ENCODE data around the gene CLDN24. TPM values are rescaled to one million over a fixed set of nuclear protein-coding genes. Genes with fewer than 3 reads are reported as not detected.
A peak's percentile ranks its signal among the peaks of the same experiment; 100 is the strongest.

The CLDN24 gene
- total RNA-seq, 1 donor from 2014 or later: not detected

GRCh38 chr4:183321516-183321915, 710 bp downstream of the CLDN24 start:
- Mint-ChIP-seq H3K27me3 (peaks cover 4% of the 10 kb centered on the region), H3K4me1 (peaks cover 7% of the 10 kb centered on the region), H3K9me3 (no peaks in the 10 kb centered on the region), H3K36me3 (ENCODE audit: low read depth) (no peaks in the 10 kb centered on the region), H3K27ac (no peak overlapping the region), H3K4me3 (no peak overlapping the region)
- intact Hi-C loops (cut with micrococcal nuclease): no loop called here
- DNase-seq: no peak

GRCh38 chr4:183321079-183321478, 1.1 kb downstream of the CLDN24 start:
- no peaks in the 10 kb centered on the region for H3K36me3 Mint-ChIP-seq (ENCODE audit: low read depth)
- H3K9me3 Mint-ChIP-seq: no peaks in the 10 kb centered on the region
- H3K27me3 Mint-ChIP-seq: peaks cover 7% of the 10 kb centered on the region
- no peak overlapping the region for H3K4me3 Mint-ChIP-seq
- peaks cover 7% of the 10 kb centered on the region for H3K4me1 Mint-ChIP-seq
- H3K27ac Mint-ChIP-seq: no peak overlapping the region
- no peak for DNase-seq
- intact Hi-C loops (cut with micrococcal nuclease): no loop called here

- H3K9me3 Mint-ChIP-seq: no peaks in the 10 kb centered on the region
- H3K27ac Mint-ChIP-seq: no peak within 1 kb of the TSS
- peaks cover 7% of the 10 kb centered on the region for H3K4me1 Mint-ChIP-seq
- no peak for DNase-seq
- H3K27me3 Mint-ChIP-seq: peaks cover 7% of the 10 kb centered on the region
- intact Hi-C loops (cut with micrococcal nuclease): no loop called here
- H3K4me3 Mint-ChIP-seq: no peak within 1 kb of the TSS
- H3K36me3 Mint-ChIP-seq (ENCODE audit: low read depth): no peaks in the 10 kb centered on the region
Observed at GRCh38 chr4:183320211-183321059, 1.8 kb downstream of the CLDN24 start, which contains the start of gene CLDN22. CLDN22 (minus strand) TSS chr4:183320276; CDS start chr4:183320218, 58 bp downstream.

GRCh38 chr4:183318656-183319055, 3.6 kb downstream of the CLDN24 start:
- Mint-ChIP-seq H3K36me3 (ENCODE audit: low read depth) (no peaks in the 10 kb centered on the region), H3K4me1 (peaks cover 7% of the 10 kb centered on the region), H3K4me3 (no peak overlapping the region), H3K27ac (no peak overlapping the region), H3K27me3 (peaks cover 9% of the 10 kb centered on the region), H3K9me3 (no peaks in the 10 kb centered on the region)
- no peak for DNase-seq
- intact Hi-C loops (cut with micrococcal nuclease): no loop called here

- intact Hi-C loops (cut with micrococcal nuclease): no loop called here
- H3K4me1 Mint-ChIP-seq: no peaks in the 10 kb centered on the region
- DNase-seq: peak; percentile 37
- no peaks in the 10 kb centered on the region for H3K9me3 Mint-ChIP-seq
- peaks cover 9% of the 10 kb centered on the region for H3K27me3 Mint-ChIP-seq
- no peak overlapping the region for H3K4me3 Mint-ChIP-seq
- H3K36me3 Mint-ChIP-seq (ENCODE audit: low read depth): no peaks in the 10 kb centered on the region
- no peak overlapping the region for H3K27ac Mint-ChIP-seq
Observed at GRCh38 chr4:183314806-183315205, 7.4 kb downstream of the CLDN24 start.

GRCh38 chr4:183314336-183314735, 7.9 kb downstream of the CLDN24 start:
- Mint-ChIP-seq H3K27ac (no peak overlapping the region), H3K9me3 (no peaks in the 10 kb centered on the region), H3K27me3 (peaks cover 9% of the 10 kb centered on the region), H3K4me3 (no peak overlapping the region), H3K4me1 (no peaks in the 10 kb centered on the region), H3K36me3 (ENCODE audit: low read depth) (no peaks in the 10 kb centered on the region)
- peak; percentile 29 for DNase-seq
- intact Hi-C loops (cut with micrococcal nuclease): no loop called here

- intact Hi-C loops (cut with micrococcal nuclease): no loop called here
- peak; percentile 44 for DNase-seq
- Mint-ChIP-seq H3K4me3 (no peak overlapping the region), H3K27me3 (peaks cover 5% of the 10 kb centered on the region), H3K27ac (no peak overlapping the region), H3K9me3 (no peaks in the 10 kb centered on the region), H3K36me3 (ENCODE audit: low read depth) (no peaks in the 10 kb centered on the region), H3K4me1 (no peaks in the 10 kb centered on the region)
Observed at GRCh38 chr4:183312841-183313240, 9.4 kb downstream of the CLDN24 start.

- intact Hi-C loops (cut with micrococcal nuclease): no loop called here
- Mint-ChIP-seq H3K4me1 (no peaks in the 10 kb centered on the region), H3K27ac (no peak overlapping the region), H3K36me3 (ENCODE audit: low read depth) (no peaks in the 10 kb centered on the region), H3K4me3 (no peak overlapping the region), H3K27me3 (no peaks in the 10 kb centered on the region), H3K9me3 (no peaks in the 10 kb centered on the region)
- no peak for DNase-seq
Observed at GRCh38 chr4:183306811-183307210, 15.4 kb downstream of the CLDN24 start.

GRCh38 chr4:183304538-183304937, 17.7 kb downstream of the CLDN24 start:
- H3K27me3 Mint-ChIP-seq: no peaks in the 10 kb centered on the region
- no peak for DNase-seq
- H3K27ac Mint-ChIP-seq: no peak overlapping the region
- H3K36me3 Mint-ChIP-seq (ENCODE audit: low read depth): no peaks in the 10 kb centered on the region
- no peaks in the 10 kb centered on the region for H3K4me1 Mint-ChIP-seq
- H3K9me3 Mint-ChIP-seq: no peaks in the 10 kb centered on the region
- no peak overlapping the region for H3K4me3 Mint-ChIP-seq
- intact Hi-C loops (cut with micrococcal nuclease): no loop called here

- no peak for DNase-seq
- Mint-ChIP-seq H3K27me3 (no peaks in the 10 kb centered on the region), H3K27ac (no peak overlapping the region), H3K4me1 (no peaks in the 10 kb centered on the region), H3K4me3 (no peak overlapping the region), H3K36me3 (ENCODE audit: low read depth) (no peaks in the 10 kb centered on the region), H3K9me3 (no peaks in the 10 kb centered on the region)
- intact Hi-C loops (cut with micrococcal nuclease): no loop called here
Observed at GRCh38 chr4:183304067-183304466, 18.2 kb downstream of the CLDN24 start.

GRCh38 chr4:183303301-183303700, 18.9 kb downstream of the CLDN24 start:
- no peaks in the 10 kb centered on the region for H3K9me3 Mint-ChIP-seq

GRCh38 chr4:183300655-183301054, 21.6 kb downstream of the CLDN24 start:
- intact Hi-C loops (cut with micrococcal nuclease): no loop called here
- Mint-ChIP-seq H3K27ac (no peak overlapping the region), H3K9me3 (no peaks in the 10 kb centered on the region), H3K4me3 (no peak overlapping the region), H3K4me1 (no peaks in the 10 kb centered on the region), H3K36me3 (ENCODE audit: low read depth) (no peaks in the 10 kb centered on the region), H3K27me3 (no peaks in the 10 kb centered on the region)
- DNase-seq: no peak

More at GRCh38 chr4:183303301-183303700, 18.9 kb downstream of the CLDN24 start:
- no peaks in the 10 kb centered on the region for H3K36me3 Mint-ChIP-seq (ENCODE audit: low read depth)
- no peak for DNase-seq
- intact Hi-C loops (cut with micrococcal nuclease): no loop called here
- H3K27me3 Mint-ChIP-seq: no peaks in the 10 kb centered on the region
- H3K4me1 Mint-ChIP-seq: no peaks in the 10 kb centered on the region
- no peak overlapping the region for H3K4me3 Mint-ChIP-seq
- H3K27ac Mint-ChIP-seq: no peak overlapping the region

- no peak overlapping the region for H3K4me3 Mint-ChIP-seq
- H3K27ac Mint-ChIP-seq: no peak overlapping the region
- intact Hi-C loops (cut with micrococcal nuclease): no loop called here
- no peak for DNase-seq
- H3K36me3 Mint-ChIP-seq (ENCODE audit: low read depth): no peaks in the 10 kb centered on the region
- H3K27me3 Mint-ChIP-seq: no peaks in the 10 kb centered on the region
- no peaks in the 10 kb centered on the region for H3K9me3 Mint-ChIP-seq
- H3K4me1 Mint-ChIP-seq: no peaks in the 10 kb centered on the region
Observed at GRCh38 chr4:183300070-183300469, 22.2 kb downstream of the CLDN24 start.

- Mint-ChIP-seq H3K4me1 (no peaks in the 10 kb centered on the region), H3K36me3 (ENCODE audit: low read depth) (no peaks in the 10 kb centered on the region), H3K4me3 (no peak overlapping the region), H3K9me3 (no peaks in the 10 kb centered on the region), H3K27me3 (no peaks in the 10 kb centered on the region), H3K27ac (no peak overlapping the region)
- intact Hi-C loops (cut with micrococcal nuclease): no loop called here
- DNase-seq: no peak
Observed at GRCh38 chr4:183299464-183299863, 22.8 kb downstream of the CLDN24 start.

GRCh38 chr4:183297675-183298074, 24.6 kb downstream of the CLDN24 start:
- Mint-ChIP-seq H3K4me1 (no peaks in the 10 kb centered on the region), H3K4me3 (no peak overlapping the region), H3K36me3 (ENCODE audit: low read depth) (no peaks in the 10 kb centered on the region), H3K9me3 (no peaks in the 10 kb centered on the region), H3K27me3 (no peaks in the 10 kb centered on the region), H3K27ac (no peak overlapping the region)
- no peak for DNase-seq
- intact Hi-C loops (cut with micrococcal nuclease): no loop called here
